ENCODE data around the gene KCNH1.

Gene KCNH1

DNA sequence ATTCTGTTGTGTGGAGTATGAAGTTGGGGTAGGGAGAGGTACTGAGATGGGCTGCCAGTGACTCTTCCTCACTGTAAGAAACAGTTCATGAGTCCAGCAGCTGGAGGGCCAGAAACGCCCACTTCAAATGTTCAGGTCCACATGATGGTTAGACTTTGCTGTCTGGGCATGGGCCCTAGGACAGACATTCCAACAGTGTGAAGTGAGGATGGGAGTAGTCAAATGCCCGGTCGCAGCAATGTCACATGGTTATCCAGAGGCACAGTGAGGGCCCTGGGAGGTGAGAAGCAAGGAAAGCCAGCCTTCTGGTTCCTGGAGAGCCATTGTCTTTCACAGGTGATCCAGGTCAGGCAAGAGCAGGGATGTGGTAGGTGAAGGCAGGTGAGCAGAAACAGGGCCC, 500.8 kb downstream of the KCNH1 start:
- H3K4me3 ChIP-seq: no peak overlapping the region
- H3K27ac ChIP-seq: no peak overlapping the region
- H4K20me1 ChIP-seq: no peaks in the 10 kb centered on the region
- H3K36me3 ChIP-seq: no peaks in the 10 kb centered on the region
- H3K9me3 ChIP-seq (replicated peaks in 1 of 11): no peaks in the 10 kb centered on the region
- TF ChIP-seq Cebpa-rat (IDR thresholded peaks at IDR 0.05): no peak
- H3K4me2 ChIP-seq: no peak overlapping the region; a peak in 1 of 22 replicates
- peaks cover 0 to 15% (median 0%) of the 10 kb centered on the region in 10 experiments; a peak in 6 of 20 replicates for H3K4me1 ChIP-seq
- no peaks in the 10 kb centered on the region for H3K27me3 ChIP-seq
- H3K9ac ChIP-seq: no peak overlapping the region

DNA sequence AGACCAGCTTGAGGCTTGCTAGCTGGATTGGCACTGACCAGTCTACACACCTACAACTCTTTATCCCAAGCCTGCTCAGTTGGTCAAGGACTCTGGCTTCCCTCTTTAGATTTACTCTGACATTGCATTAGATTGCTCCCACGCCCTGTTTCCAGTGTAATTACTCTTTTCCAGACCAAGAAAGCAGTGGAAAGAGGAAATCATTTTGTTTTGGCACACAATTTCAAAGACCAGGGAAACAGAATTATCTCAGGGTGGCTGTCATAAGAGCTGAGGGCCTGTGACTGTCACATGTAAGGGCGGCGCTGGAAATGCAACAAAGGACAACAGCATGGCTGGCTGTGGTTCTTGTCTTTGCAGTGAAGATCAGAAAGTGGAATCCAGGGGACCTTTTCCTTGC, 502.5 kb downstream of the KCNH1 start:
- H3K4me1 ChIP-seq: peaks cover 0 to 19% (median 2%) of the 10 kb centered on the region in 10 experiments; a peak in 14 of 20 replicates
- H3K4me3 ChIP-seq: no peak overlapping the region
- H4K20me1 ChIP-seq: no peaks in the 10 kb centered on the region
- no peak overlapping the region for H3K27ac ChIP-seq
- H3K4me2 ChIP-seq: peak overlapping the region in 6 of 11 experiments; percentile 1 to 33 (median 18); a peak in 5 of 22 replicates
- H3K9me3 ChIP-seq (replicated peaks in 1 of 11): no peaks in the 10 kb centered on the region
- TF ChIP-seq Cebpa-rat (IDR thresholded peaks at IDR 0.05): no peak
- no peak overlapping the region for H3K9ac ChIP-seq
- H3K27me3 ChIP-seq: no peaks in the 10 kb centered on the region
- H3K36me3 ChIP-seq: no peaks in the 10 kb centered on the region

DNA sequence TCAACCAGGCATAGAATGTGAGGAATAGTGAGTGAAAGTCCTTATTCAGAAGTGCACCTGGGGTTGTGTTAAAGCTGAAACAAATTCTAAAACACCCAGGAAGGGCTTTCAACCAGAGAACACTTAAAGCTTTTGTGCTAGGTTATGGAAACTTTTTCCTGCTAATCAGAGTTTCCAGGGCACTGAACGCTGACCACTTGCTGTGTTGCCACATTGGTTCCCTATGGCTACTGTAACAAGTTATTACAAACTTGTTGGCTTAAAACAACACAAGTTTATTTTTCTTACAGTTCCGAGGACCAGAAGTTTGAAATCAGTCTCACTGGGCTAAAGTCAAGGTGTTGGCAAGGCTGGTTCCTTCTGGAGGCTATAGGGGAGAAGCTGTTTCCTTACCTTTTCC, 504.7 kb downstream of the KCNH1 start:
- H4K20me1 ChIP-seq: no peaks in the 10 kb centered on the region
- H3K27ac ChIP-seq: no peak overlapping the region
- H3K4me3 ChIP-seq: no peak overlapping the region
- no peak overlapping the region for H3K4me2 ChIP-seq
- H3K9ac ChIP-seq: no peak overlapping the region
- no peaks in the 10 kb centered on the region for H3K9me3 ChIP-seq (replicated peaks in 1 of 11)
- H3K27me3 ChIP-seq: no peaks in the 10 kb centered on the region
- H3K4me1 ChIP-seq: peaks cover 0 to 39% (median 15%) of the 10 kb centered on the region in 10 experiments; a peak in 14 of 20 replicates
- H3K36me3 ChIP-seq: no peaks in the 10 kb centered on the region
- TF ChIP-seq Cebpa-rat (IDR thresholded peaks at IDR 0.05): no peak

DNA sequence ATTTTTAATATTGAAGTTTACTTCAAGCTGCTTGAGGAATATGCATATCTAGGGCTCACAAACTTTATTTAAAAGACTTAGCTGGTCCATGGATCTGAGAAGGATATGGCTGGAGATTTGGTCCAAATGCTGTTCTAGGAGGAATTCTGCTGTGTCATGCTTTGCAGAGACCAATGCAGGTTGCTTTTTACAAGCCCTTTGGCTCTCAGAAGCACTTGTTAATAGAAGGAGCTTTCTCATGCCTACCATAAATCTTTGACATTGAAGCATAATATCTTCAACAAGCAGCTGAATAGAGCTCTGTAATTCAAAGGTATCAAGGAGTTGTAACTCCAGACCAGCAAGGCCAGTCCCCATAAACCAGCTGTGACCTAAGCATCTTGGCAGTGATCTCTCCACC, 506.2 kb downstream of the KCNH1 start:
- H3K27me3 ChIP-seq: no peaks in the 10 kb centered on the region
- no peaks in the 10 kb centered on the region for H3K9me3 ChIP-seq (replicated peaks in 1 of 11)
- H3K9ac ChIP-seq: no peak overlapping the region
- H3K27ac ChIP-seq: no peak overlapping the region
- TF ChIP-seq Cebpa-rat (IDR thresholded peaks at IDR 0.05): no peak
- no peak overlapping the region for H3K4me2 ChIP-seq
- no peaks in the 10 kb centered on the region for H3K36me3 ChIP-seq
- H3K4me1 ChIP-seq: peaks cover 0 to 39% (median 15%) of the 10 kb centered on the region in 10 experiments; a peak in 14 of 20 replicates
- H4K20me1 ChIP-seq: no peaks in the 10 kb centered on the region
- H3K4me3 ChIP-seq: no peak overlapping the region
